RPMI7951 (cell line): ENCODE data around the gene DMD. TPM values are rescaled to one million over a fixed set of nuclear protein-coding genes. Genes with fewer than 3 reads are reported as not detected.
A peak's percentile ranks its signal among the peaks of the same experiment; 100 is the strongest.
"Not testable (repeated sequence)": the region's sequence is repeated elsewhere in the genome, so short reads cannot be mapped to it uniquely, and the experiment has no call there.

Source experiments
- DNase-seq: peaks from one replicate; pipeline ENCODE4 v3.0.0-alpha.2; 2012; ENCODE audit warnings: low read depth
- total RNA-seq: library from RNA; depleted of rRNA; stranded (reverse); fragments of >200 nt; shearing (Covaris generic); gene quantifications from 2 replicates; pipeline ENCODE4 v1.2.3, GENCODE V29; 2014

Gene DMD
- total RNA-seq, 1 experiment from 2014 or later = 2.0 TPM

GRCh38 chrX:32852203-32852602, 359.1 kb downstream of the DMD start:
- no peak for DNase-seq

GRCh38 chrX:32851556-32851955, 359.8 kb downstream of the DMD start:
- no peak for DNase-seq

- no peak for DNase-seq
Measured at GRCh38 chrX:32847921-32848320, 363.4 kb downstream of the DMD start.

GRCh38 chrX:32842053-32842452, 369.3 kb downstream of the DMD start:
- DNase-seq = peak; percentile 4

- no peak for DNase-seq
Measured at GRCh38 chrX:32839781-32840180, 371.6 kb downstream of the DMD start.

- no peak for DNase-seq
Measured at GRCh38 chrX:32825009-32825408, 386.3 kb downstream of the DMD start.

GRCh38 chrX:32804034-32804433, 407.3 kb downstream of the DMD start:
- DNase-seq = no peak

GRCh38 chrX:32798990-32799389, 412.4 kb downstream of the DMD start:
- DNase-seq = no peak

GRCh38 chrX:32788936-32789335, 422.4 kb downstream of the DMD start:
- no peak for DNase-seq

GRCh38 chrX:32780109-32780508, 431.2 kb downstream of the DMD start:
- no peak for DNase-seq

GRCh38 chrX:32778965-32779364, 432.4 kb downstream of the DMD start:
- DNase-seq = no peak

GRCh38 chrX:32774966-32775365, 436.4 kb downstream of the DMD start:
- no peak for DNase-seq

- DNase-seq = no peak
Measured at GRCh38 chrX:32749070-32749469, 462.3 kb downstream of the DMD start.

- DNase-seq = no peak
Measured at GRCh38 chrX:32745323-32745722, 466.0 kb downstream of the DMD start.

GRCh38 chrX:32744921-32745320, 466.4 kb downstream of the DMD start:
- no peak for DNase-seq

GRCh38 chrX:32741910-32742309, 469.4 kb downstream of the DMD start:
- no peak for DNase-seq

GRCh38 chrX:32708542-32708941, 502.8 kb downstream of the DMD start:
- no peak for DNase-seq

GRCh38 chrX:32705385-32705784, 506.0 kb downstream of the DMD start:
- not testable (repeated sequence) for DNase-seq

GRCh38 chrX:32687379-32687778, 524.0 kb downstream of the DMD start:
- DNase-seq = no peak

- DNase-seq = no peak
Measured at GRCh38 chrX:32678487-32678886, 532.9 kb downstream of the DMD start.

GRCh38 chrX:32673193-32673592, 538.2 kb downstream of the DMD start:
- no peak for DNase-seq

- DNase-seq = no peak
Measured at GRCh38 chrX:32662516-32662915, 548.8 kb downstream of the DMD start.

- DNase-seq = no peak
Measured at GRCh38 chrX:32644476-32645245, 566.7 kb downstream of the DMD start.

- no peak for DNase-seq
Measured at GRCh38 chrX:32642283-32642682, 569.1 kb downstream of the DMD start.
